ENCODE data around the gene PCDHB11.
"Not testable (repeated sequence)": the region's sequence is repeated elsewhere in the genome, so short reads cannot be mapped to it uniquely, and the experiment has no call there.

PCDHB11 gene

GRCh38 chr5:141208478-141208877 is 9.1 kb downstream of the PCDHB11 start, which contains the start of gene PCDHB12:
PCDHB12 (plus strand) TSS chr5:141208719; CDS start chr5:141208908, 189 bp downstream.
- Histone ChIP-seq H2AFZ (ENCODE audit: low read depth, low read length) (no peak within 1 kb of the TSS), H3K4me2 (ENCODE audit: low read length) (no peak within 1 kb of the TSS), H3K4me3 (ENCODE audit: low read length) (no peak within 1 kb of the TSS), H3K27ac (ENCODE audit: low read length) (no peak within 1 kb of the TSS), H3K79me2 (ENCODE audit: low read length) (no peaks in the 10 kb centered on the region), H3K9me3 (ENCODE audit: insufficient read depth, low read length) (no peaks in the 10 kb centered on the region), H3K27me3 (ENCODE audit: low read depth, low read length) (no peaks in the 10 kb centered on the region), H3K36me3 (replicated peaks; ENCODE audit: low read depth, low read length) (no peaks in the 10 kb centered on the region), H3K9ac (ENCODE audit: low read length) (no peak within 1 kb of the TSS), H4K20me1 (ENCODE audit: insufficient read depth, low read length) (no peaks in the 10 kb centered on the region), H3K4me1 (ENCODE audit: low read length) (no peaks in the 10 kb centered on the region)
- TF ChIP-seq EZH2phosphoT487 (IDR thresholded peaks at IDR 0.05; ENCODE audit: low read depth), result no peak
- TF ChIP-seq CTCF (IDR thresholded peaks at IDR 0.05; ENCODE audit: low read depth, low read length), result no peak

GRCh38 chr5:141210281-141210680 is 10.9 kb downstream of the PCDHB11 start:
- not testable (repeated sequence) for H3K79me2 ChIP-seq (ENCODE audit: low read length); H3K4me1 ChIP-seq (ENCODE audit: low read length); H3K4me2 ChIP-seq (ENCODE audit: low read length); H3K9me3 ChIP-seq (ENCODE audit: insufficient read depth, low read length); H4K20me1 ChIP-seq (ENCODE audit: insufficient read depth, low read length); H3K4me3 ChIP-seq (ENCODE audit: low read length); H2AFZ ChIP-seq (ENCODE audit: low read depth, low read length); H3K9ac ChIP-seq (ENCODE audit: low read length); H3K36me3 ChIP-seq (replicated peaks; ENCODE audit: low read depth, low read length); H3K27ac ChIP-seq (ENCODE audit: low read length); H3K27me3 ChIP-seq (ENCODE audit: low read depth, low read length)

- H3K27ac ChIP-seq (ENCODE audit: low read length); H4K20me1 ChIP-seq (ENCODE audit: insufficient read depth, low read length); H3K27me3 ChIP-seq (ENCODE audit: low read depth, low read length); H3K79me2 ChIP-seq (ENCODE audit: low read length); H3K9ac ChIP-seq (ENCODE audit: low read length); H3K4me3 ChIP-seq (ENCODE audit: low read length); H2AFZ ChIP-seq (ENCODE audit: low read depth, low read length); H3K4me2 ChIP-seq (ENCODE audit: low read length); H3K4me1 ChIP-seq (ENCODE audit: low read length); H3K9me3 ChIP-seq (ENCODE audit: insufficient read depth, low read length); H3K36me3 ChIP-seq (replicated peaks; ENCODE audit: low read depth, low read length): not testable (repeated sequence)
Measured at GRCh38 chr5:141210849-141211248, 11.4 kb downstream of the PCDHB11 start.

- not testable (repeated sequence) for H3K79me2 ChIP-seq (ENCODE audit: low read length); H3K27ac ChIP-seq (ENCODE audit: low read length); H3K4me3 ChIP-seq (ENCODE audit: low read length); H2AFZ ChIP-seq (ENCODE audit: low read depth, low read length); H3K9me3 ChIP-seq (ENCODE audit: insufficient read depth, low read length); H3K27me3 ChIP-seq (ENCODE audit: low read depth, low read length); H3K4me1 ChIP-seq (ENCODE audit: low read length); H3K36me3 ChIP-seq (replicated peaks; ENCODE audit: low read depth, low read length); H3K4me2 ChIP-seq (ENCODE audit: low read length); H4K20me1 ChIP-seq (ENCODE audit: insufficient read depth, low read length); H3K9ac ChIP-seq (ENCODE audit: low read length)
Measured at GRCh38 chr5:141213656-141214339, 14.4 kb downstream of the PCDHB11 start, which contains the start of gene PCDHB13. PCDHB13 (plus strand) TSS chr5:141213919; CDS start chr5:141214124, 205 bp downstream.

GRCh38 chr5:141214583-141214982 is 15.2 kb downstream of the PCDHB11 start:
- not testable (repeated sequence) for H3K4me2 ChIP-seq (ENCODE audit: low read length); H2AFZ ChIP-seq (ENCODE audit: low read depth, low read length); H3K9me3 ChIP-seq (ENCODE audit: insufficient read depth, low read length)

GRCh38 chr5:141215504-141215903 is 16.1 kb downstream of the PCDHB11 start:
- not testable (repeated sequence) for H3K27ac ChIP-seq (ENCODE audit: low read length); H3K9me3 ChIP-seq (ENCODE audit: insufficient read depth, low read length); H3K36me3 ChIP-seq (replicated peaks; ENCODE audit: low read depth, low read length); H3K4me3 ChIP-seq (ENCODE audit: low read length); H3K4me2 ChIP-seq (ENCODE audit: low read length); H3K27me3 ChIP-seq (ENCODE audit: low read depth, low read length); H3K79me2 ChIP-seq (ENCODE audit: low read length); H4K20me1 ChIP-seq (ENCODE audit: insufficient read depth, low read length); H3K9ac ChIP-seq (ENCODE audit: low read length); H3K4me1 ChIP-seq (ENCODE audit: low read length); H2AFZ ChIP-seq (ENCODE audit: low read depth, low read length)

More at GRCh38 chr5:141214583-141214982, 15.2 kb downstream of the PCDHB11 start:
- not testable (repeated sequence) for H3K27me3 ChIP-seq (ENCODE audit: low read depth, low read length); H3K4me3 ChIP-seq (ENCODE audit: low read length); H3K9ac ChIP-seq (ENCODE audit: low read length); H3K36me3 ChIP-seq (replicated peaks; ENCODE audit: low read depth, low read length); H4K20me1 ChIP-seq (ENCODE audit: insufficient read depth, low read length); H3K4me1 ChIP-seq (ENCODE audit: low read length); H3K27ac ChIP-seq (ENCODE audit: low read length); H3K79me2 ChIP-seq (ENCODE audit: low read length)

GRCh38 chr5:141216035-141216434 is 16.6 kb downstream of the PCDHB11 start:
- not testable (repeated sequence) for H3K4me1 ChIP-seq (ENCODE audit: low read length)

More at GRCh38 chr5:141216035-141216434, 16.6 kb downstream of the PCDHB11 start:
- not testable (repeated sequence) for H3K36me3 ChIP-seq (replicated peaks; ENCODE audit: low read depth, low read length); H4K20me1 ChIP-seq (ENCODE audit: insufficient read depth, low read length); H3K9ac ChIP-seq (ENCODE audit: low read length); H3K27me3 ChIP-seq (ENCODE audit: low read depth, low read length); H3K9me3 ChIP-seq (ENCODE audit: insufficient read depth, low read length); H3K79me2 ChIP-seq (ENCODE audit: low read length); H3K4me2 ChIP-seq (ENCODE audit: low read length); H2AFZ ChIP-seq (ENCODE audit: low read depth, low read length); H3K27ac ChIP-seq (ENCODE audit: low read length); H3K4me3 ChIP-seq (ENCODE audit: low read length)
